NCI-H510A treated with DMSO at 0.1 percent for 48 hours (cell line): ENCODE measurements around the gene NFIX.

ENCODE experiments used
- DNase-seq: peaks from one replicate; lab custom pipeline; 2025; lab: John Stamatoyannopoulos, UW

Gene NFIX

GRCh38 chr19:12987781-12988180 is 7.5 kb upstream of the NFIX start:
- peak; percentile 19 for DNase-seq

DNA sequence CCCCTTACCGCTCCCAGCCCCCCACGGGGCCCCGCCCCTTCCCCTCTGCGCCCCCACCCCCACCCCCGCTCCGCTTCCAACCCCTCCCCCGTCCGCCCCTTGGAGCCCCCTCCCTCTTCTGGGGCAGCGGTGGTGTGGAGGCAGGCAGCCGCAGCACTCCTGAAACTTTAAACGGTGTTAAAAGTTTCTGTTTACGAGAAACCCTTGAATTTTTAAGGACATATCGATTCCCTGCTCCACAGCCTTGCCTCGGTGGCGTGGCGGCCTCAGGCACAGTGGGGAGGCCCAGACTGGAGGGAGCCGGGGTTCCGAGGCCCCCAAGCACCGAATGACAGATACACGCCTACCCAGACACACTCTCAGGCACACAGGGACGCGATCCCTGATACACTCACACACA is 4.8 kb upstream of the NFIX start:
- no peak for DNase-seq

DNA sequence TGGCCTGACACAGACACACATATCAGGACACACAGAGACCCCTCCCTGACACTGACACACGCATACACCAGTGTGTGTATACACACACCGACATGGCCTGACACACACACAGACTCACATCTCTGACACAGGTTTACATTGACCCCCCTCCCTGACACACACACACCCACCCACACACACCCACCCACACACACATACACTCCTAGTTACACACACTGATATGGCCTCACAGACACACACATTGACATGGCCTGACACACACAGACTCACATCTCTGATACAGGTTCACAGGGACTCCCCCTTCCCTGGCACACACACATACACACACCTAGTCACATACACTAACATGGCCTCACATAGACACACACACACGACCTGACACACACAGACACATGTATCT is 4.4 kb upstream of the NFIX start:
- DNase-seq: no peak

GRCh38 chr19:12991296-12991695 is 4.0 kb upstream of the NFIX start:
- no peak for DNase-seq

- no peak for DNase-seq
Observed at GRCh38 chr19:12992729-12993128, 2.5 kb upstream of the NFIX start.

- DNase-seq: no peak
Observed at GRCh38 chr19:12993562-12993961, 1.7 kb upstream of the NFIX start.

GRCh38 chr19:12995596-12996405 is 526 bp downstream of the NFIX start:
- DNase-seq: no peak

GRCh38 chr19:12996406-12997094 is 1.3 kb downstream of the NFIX start:
- no peak for DNase-seq

GRCh38 chr19:12997179-12997966 is 2.1 kb downstream of the NFIX start:
- no peak for DNase-seq

DNA sequence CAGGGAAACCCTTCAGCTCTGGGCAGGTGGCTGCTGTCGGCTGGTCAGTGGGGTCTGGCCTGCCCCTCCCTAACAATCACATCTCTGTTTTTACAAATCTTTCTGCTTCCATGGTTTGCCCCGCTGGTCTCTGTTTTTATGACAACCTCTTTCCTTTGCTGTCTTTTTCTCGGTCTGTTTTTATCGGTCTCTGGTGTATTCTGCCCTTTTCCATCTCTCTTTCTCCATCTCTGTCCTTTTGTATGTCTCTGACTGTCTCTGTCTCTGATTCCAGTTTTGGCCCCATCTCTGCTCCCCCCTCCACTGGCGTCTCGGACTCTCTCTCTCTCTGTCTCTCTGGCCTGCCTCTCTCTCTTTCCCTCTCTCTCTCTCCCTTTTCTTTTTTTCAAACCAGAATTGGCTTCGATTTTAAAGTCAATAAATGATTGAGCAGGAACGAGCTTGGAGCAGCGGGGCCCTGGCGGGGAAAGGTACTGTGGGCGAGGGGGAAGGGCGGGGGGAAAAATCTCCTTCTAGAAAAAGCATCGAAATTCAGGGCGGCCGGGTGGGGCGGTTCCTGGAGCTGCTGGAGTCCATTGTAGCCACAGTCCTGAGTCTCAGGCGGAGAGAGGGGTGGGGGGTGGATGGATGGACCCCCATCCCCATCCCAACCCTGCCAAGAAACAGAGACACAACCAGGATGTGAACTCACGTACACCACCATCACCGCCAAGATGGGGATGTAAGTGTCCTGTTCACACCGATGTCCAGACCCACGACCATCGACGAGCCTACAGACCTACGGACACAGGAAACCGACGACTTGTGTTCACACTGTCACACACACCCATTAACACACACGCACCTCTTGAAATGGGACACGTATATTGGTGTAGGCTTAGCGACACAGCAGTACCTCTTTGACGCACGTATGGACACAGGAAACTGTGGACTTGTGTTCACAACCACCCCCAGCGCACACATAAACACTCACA is 3.0 kb downstream of the NFIX start:
- no peak for DNase-seq

- no peak for DNase-seq
Observed at GRCh38 chr19:13001166-13001501, 5.9 kb downstream of the NFIX start.

GRCh38 chr19:13001502-13002165 is 6.4 kb downstream of the NFIX start:
- no peak for DNase-seq

- DNase-seq: no peak
Observed at GRCh38 chr19:13002166-13002898, 7.1 kb downstream of the NFIX start.

DNA sequence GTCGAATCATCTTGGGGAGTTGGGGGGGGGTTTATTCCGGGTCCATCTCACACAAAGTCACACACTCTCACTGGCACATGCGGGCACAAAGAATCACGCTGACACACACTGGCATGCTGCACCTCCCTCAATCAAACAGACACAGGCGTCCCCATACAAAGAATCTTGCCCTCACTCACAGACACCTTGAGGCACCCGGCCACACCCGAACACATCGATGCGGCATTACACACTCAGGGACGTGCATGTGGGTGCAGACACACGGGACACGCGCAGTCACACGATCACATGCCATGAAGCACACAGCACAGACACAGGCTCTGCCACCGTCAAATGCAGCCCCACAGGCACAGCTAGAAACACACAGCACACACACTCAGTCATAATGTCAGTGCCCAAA is 7.8 kb downstream of the NFIX start:
- no peak for DNase-seq

DNA sequence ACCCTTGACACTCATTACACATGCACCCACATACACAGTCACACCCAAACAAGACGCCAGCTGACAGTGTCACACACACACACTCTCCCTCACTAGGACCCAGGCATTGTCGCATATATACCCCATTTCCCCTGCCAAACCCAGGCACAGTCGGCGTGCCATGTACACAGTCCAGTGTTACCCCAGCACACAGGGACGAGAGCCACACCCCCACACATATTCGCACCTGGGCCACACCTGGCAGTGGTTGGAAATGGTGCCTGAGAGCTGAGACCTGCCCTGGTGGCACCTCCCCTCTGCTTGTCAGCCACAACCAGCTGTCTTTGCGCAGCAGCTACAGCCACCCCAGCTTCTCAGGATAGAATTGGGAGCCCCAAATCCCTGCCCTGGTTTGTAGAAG is 9.0 kb downstream of the NFIX start:
- peak; percentile 10 for DNase-seq

GRCh38 chr19:13005253-13005652 is 10.0 kb downstream of the NFIX start:
- DNase-seq: no peak

GRCh38 chr19:13005861-13006370 is 10.6 kb downstream of the NFIX start:
- DNase-seq: no peak

DNA sequence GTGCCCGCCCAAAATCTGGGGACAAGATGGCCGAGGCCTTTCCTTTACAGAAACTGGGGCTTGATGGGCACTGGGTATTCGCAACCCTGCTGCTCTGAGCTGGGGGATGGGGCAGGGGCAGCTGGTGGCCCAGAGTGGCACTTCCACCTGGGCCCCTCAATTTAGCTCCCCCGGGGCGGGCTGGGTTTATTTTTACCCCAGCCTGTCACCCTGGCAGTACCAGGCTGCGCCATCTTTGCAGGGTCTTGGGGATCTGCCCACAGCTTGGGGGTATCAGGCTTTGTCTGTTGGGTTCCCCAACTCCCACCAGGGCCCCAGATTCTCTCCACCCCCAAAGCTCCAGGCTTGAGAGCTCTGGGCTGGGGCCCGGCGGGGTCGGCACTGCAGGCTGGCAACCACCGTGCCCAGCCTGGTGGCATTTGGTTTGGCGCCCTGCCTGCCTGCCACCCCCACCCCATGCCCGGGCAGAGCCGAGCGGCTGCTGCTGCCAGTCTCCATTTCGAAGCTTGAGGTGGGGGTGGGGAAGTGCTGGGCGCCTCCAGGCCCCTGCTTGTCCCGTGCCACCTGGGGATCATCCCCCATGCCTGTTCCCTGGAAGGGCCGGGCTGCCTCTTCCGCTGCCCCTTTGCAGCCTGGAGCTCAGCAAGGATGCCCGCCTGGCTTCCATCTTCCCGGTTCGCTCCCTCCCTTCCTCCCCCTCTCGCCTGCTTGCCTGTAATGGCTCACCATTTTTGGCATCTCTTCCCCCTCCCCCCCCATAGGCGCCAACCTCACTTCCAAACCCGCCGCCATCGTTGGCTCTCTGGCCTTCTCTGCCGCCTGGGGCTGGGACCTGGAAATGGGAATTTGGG is 11.4 kb downstream of the NFIX start:
- no peak for DNase-seq

GRCh38 chr19:13007292-13008045 is 12.2 kb downstream of the NFIX start:
- DNase-seq: no peak
